ENCODE data around the gene HOXA9.

Gene HOXA9

GRCh38 chr7:27156916-27157701 is 8.2 kb downstream of the HOXA9 start:
- Histone ChIP-seq H3K36me3 (ENCODE audit: control insufficient read depth in 2 of 2, insufficient read depth in 1 of 2, low read length in 2 of 2) (peaks cover 0 to 8% of the 10 kb centered on the region in 2 experiments; a peak in 1 of 3 replicates), H3K4me3 (ENCODE audit: low read depth, low read length) (peak overlapping the region; percentile 69), H3K4me1 (ENCODE audit: control insufficient read depth, insufficient read depth, low read length) (peaks cover 12% of the 10 kb centered on the region), H3K9me3 (ENCODE audit: control insufficient read depth, insufficient read depth, low read depth, low read length) (no peaks in the 10 kb centered on the region), H3K27ac (ENCODE audit: extremely low read depth, low read depth, low read length) (peak overlapping the region; percentile 94; the same call in 1 of the 2 replicates)
- ChIA-PET POLR2A (interaction anchor here (0.5 to 2.3 kb wide), 15 partner anchors 9 to 1295 kb away, joined by 3 to 17 read pairs (median 4); partner anchors contain the start of genes HOXA11, HOXA4, HOXA5 and SKAP2), CTCF (interaction anchor here (0.6 to 2.8 kb wide), 5 partner anchors 13 to 1265 kb away, joined by 3 to 11 read pairs (median 3); partner anchors contain the start of gene HOXA5)
- no peak for TF ChIP-seq ZNF701 (tag by site-specific recombination; IDR thresholded peaks at IDR 0.05)
- 0 out of 2 replicates have a peak, but pooled peaks have one; percentile 32 for TF ChIP-seq ZIC2 (tag by site-specific recombination; IDR thresholded peaks at IDR 0.05)
- peak; percentile 11; the same call in 1 of the 2 replicates for TF ChIP-seq GLIS2 (tag by site-specific recombination; IDR thresholded peaks at IDR 0.05)
- TF ChIP-seq ZBTB20 (tag by site-specific recombination; IDR thresholded peaks at IDR 0.05), result peak; percentile 78
- no peak for TF ChIP-seq ZNF571 (tag by site-specific recombination; IDR thresholded peaks at IDR 0.05)
- TF ChIP-seq ZNF549 (tag by site-specific recombination; IDR thresholded peaks at IDR 0.05), result no peak
- TF ChIP-seq ZNF768 (tag by site-specific recombination; IDR thresholded peaks at IDR 0.05), result no peak

DNA sequence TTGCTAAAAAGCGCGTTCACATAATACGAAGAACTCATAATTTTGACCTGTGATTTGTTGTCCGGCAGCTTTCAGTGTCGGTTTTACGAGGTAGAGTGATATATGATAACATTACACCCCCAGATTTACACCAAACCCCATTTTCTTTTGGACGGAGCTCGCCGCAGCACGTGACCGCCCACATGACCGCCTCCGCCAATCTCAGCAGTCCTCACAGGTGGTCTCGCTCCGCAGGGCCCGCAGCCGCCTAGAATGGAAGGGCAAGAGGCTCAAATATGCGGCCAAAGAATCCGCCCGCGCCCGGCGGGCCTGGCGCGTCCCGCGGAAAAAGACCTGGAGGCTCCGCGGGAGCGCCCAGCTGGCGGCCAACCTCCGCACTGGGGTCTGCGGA is 8.8 kb downstream of the HOXA9 start, which contains the start of gene HOXA7:
HOXA7 (minus strand) TSS at position 168 of the 391 bp plus-strand sequence; CDS start at position 38, 130 bp downstream.
- POLR2A ChIA-PET, result interaction anchor here (0.5 to 2.3 kb wide), 15 partner anchors 8 to 1294 kb away, joined by 3 to 17 read pairs (median 4); partner anchors contain the start of genes HOXA11, HOXA4, HOXA5 and SKAP2
- peak within 1 kb of the TSS; percentile 94 for H3K27ac ChIP-seq (ENCODE audit: extremely low read depth, low read depth, low read length)
- no peaks in the 10 kb centered on the region for H3K9me3 ChIP-seq (ENCODE audit: control insufficient read depth, insufficient read depth, low read depth, low read length)
- TF ChIP-seq FEZF1 (tag by site-specific recombination; IDR thresholded peaks at IDR 0.05) (peak; percentile 69), KLF7 (tag by site-specific recombination; IDR thresholded peaks at IDR 0.05; ENCODE audit: borderline replicate concordance) (no peak), EGR2 (tag by site-specific recombination; IDR thresholded peaks at IDR 0.05; ENCODE audit: low read depth) (peak; percentile 81), ZBTB10 (tag by site-specific recombination; IDR thresholded peaks at IDR 0.05) (peak; percentile 84), ZNF335 (tag by site-specific recombination; conservative IDR thresholded peaks at IDR 0.05) (no peak; the same call in 1 of the 2 replicates), ZNF776 (tag by site-specific recombination; IDR thresholded peaks at IDR 0.05; ENCODE audit: borderline replicate concordance) (no peak), ZBTB8A (tag by site-specific recombination; IDR thresholded peaks at IDR 0.05) (peak; percentile 4; the same call in 1 of the 2 replicates), ZNF626 (tag by site-specific recombination; IDR thresholded peaks at IDR 0.05) (no peak), ZNF121 (tag by site-specific recombination; IDR thresholded peaks at IDR 0.05) (no peak), ZIC2 (tag by site-specific recombination; IDR thresholded peaks at IDR 0.05) (peak; percentile 77), ZNF157 (tag by site-specific recombination; IDR thresholded peaks at IDR 0.05) (no peak), ZNF747 (tag by site-specific recombination; IDR thresholded peaks at IDR 0.05) (no peak), ZNF391 (tag by site-specific recombination; IDR thresholded peaks at IDR 0.05; ENCODE audit: borderline replicate concordance, low read depth) (no peak), OSR2 (tag by site-specific recombination; IDR thresholded peaks at IDR 0.05) (no peak), ZNF266 (tag by site-specific recombination; IDR thresholded peaks at IDR 0.05; ENCODE audit: low read depth) (no peak), GFI1B (tag by site-specific recombination; IDR thresholded peaks at IDR 0.05) (peak; percentile 86), HOXC10 (CRISPR knock-in tag; IDR thresholded peaks at IDR 0.05) (no peak), ZNF341 (tag by site-specific recombination; IDR thresholded peaks at IDR 0.05; ENCODE audit: low read depth) (no peak), ZNF24 (tag by site-specific recombination; IDR thresholded peaks at IDR 0.05) (no peak), OVOL3 (tag by site-specific recombination; IDR thresholded peaks at IDR 0.05) (no peak), ZNF354C (tag by site-specific recombination; IDR thresholded peaks at IDR 0.05; ENCODE audit: borderline replicate concordance, low read depth) (no peak), ZNF514 (tag by site-specific recombination; IDR thresholded peaks at IDR 0.05) (no peak), ZNF202 (tag by site-specific recombination; IDR thresholded peaks at IDR 0.05; ENCODE audit: borderline replicate concordance) (no peak)
- TF ChIP-seq, protein P1, sequence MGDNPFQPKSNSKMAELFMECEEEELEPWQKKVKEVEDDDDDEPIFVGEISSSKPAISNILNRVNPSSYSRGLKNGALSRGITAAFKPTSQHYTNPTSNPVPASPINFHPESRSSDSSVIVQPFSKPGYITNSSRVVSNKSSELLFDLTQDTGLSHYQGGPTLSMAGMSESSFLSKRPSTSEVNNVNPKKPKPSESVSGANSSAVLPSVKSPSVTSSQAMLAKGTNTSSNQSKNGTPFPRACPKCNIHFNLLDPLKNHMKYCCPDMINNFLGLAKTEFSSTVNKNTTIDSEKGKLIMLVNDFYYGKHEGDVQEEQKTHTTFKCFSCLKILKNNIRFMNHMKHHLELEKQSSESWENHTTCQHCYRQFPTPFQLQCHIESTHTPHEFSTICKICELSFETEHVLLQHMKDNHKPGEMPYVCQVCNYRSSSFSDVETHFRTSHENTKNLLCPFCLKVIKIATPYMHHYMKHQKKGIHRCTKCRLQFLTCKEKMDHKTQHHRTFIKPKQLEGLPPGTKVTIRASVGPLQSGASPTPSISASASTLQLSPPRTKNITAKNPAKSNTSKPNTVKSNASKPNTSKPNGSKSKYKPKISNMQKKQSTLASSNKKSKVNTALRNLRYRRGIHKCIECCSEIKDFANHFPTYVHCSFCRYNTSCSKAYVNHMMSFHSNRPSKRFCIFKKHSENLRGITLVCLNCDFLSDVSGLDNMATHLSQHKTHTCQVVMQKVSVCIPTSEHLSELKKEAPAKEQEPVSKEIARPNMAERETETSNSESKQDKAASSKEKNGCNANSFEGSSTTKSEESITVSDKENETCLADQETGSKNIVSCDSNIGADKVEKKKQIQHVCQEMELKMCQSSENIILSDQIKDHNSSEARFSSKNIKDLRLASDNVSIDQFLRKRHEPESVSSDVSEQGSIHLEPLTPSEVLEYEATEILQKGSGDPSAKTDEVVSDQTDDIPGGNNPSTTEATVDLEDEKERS (tag by site-specific recombination; IDR thresholded peaks at IDR 0.05), result no peak

More for the DNA sequence above, 8.8 kb downstream of the HOXA9 start, which contains the start of gene HOXA7:
- Histone ChIP-seq H3K4me1 (ENCODE audit: control insufficient read depth, insufficient read depth, low read length) (peaks cover 13% of the 10 kb centered on the region), H3K36me3 (ENCODE audit: control insufficient read depth in 2 of 2, insufficient read depth in 1 of 2, low read length in 2 of 2) (peaks cover 0 to 8% of the 10 kb centered on the region in 2 experiments; a peak in 1 of 3 replicates), H3K4me3 (ENCODE audit: low read depth, low read length) (peak within 1 kb of the TSS; percentile 69)
- CTCF ChIA-PET, result interaction anchor here (0.7 to 2.8 kb wide), 5 partner anchors 13 to 1264 kb away, joined by 3 to 11 read pairs (median 3); partner anchors contain the start of gene HOXA5
